ENCODE measurements around the gene TTC36. TPM values are rescaled to one million over a fixed set of nuclear protein-coding genes. Genes with fewer than 3 reads are reported as not detected.

Gene TTC36
- total and polyA plus RNA-seq, 9 of the 15 experiments (the other 6 are each of a cell fraction or from before 2014, with no cell fraction given) = 0.22 to 0.23 TPM; not detected in 7

GRCh38 chr11:118572981-118573550, 45.8 kb downstream of the TTC36 start (continued):
- TF ChIP-seq C11orf30 (IDR thresholded peaks at IDR 0.05; ENCODE audit: low read depth) = peak; percentile 96
- TF ChIP-seq RNF2 (IDR thresholded peaks at IDR 0.05) = peak; percentile 25; the same call in 1 of the 2 replicates
- TF ChIP-seq NCOA6 (IDR thresholded peaks at IDR 0.05) = no peak
- TF ChIP-seq PML (IDR thresholded peaks at IDR 0.05; ENCODE audit: low read length) = peak; percentile 83
- no peak for TF ChIP-seq ZBTB43 (CRISPR knock-in tag; IDR thresholded peaks at IDR 0.05)
- no peak for TF ChIP-seq REST (IDR thresholded peaks at IDR 0.05; ENCODE audit: borderline replicate concordance)
- TF ChIP-seq REST (CRISPR knock-in tag; IDR thresholded peaks at IDR 0.05; ENCODE audit: low read depth) = no peak
- peak; percentile 63; the same call in 1 of the 2 replicates for TF ChIP-seq PYGO2 (tag; IDR thresholded peaks at IDR 0.05)
- TF ChIP-seq FOXP4 (CRISPR knock-in tag; IDR thresholded peaks at IDR 0.05; ENCODE audit: borderline replicate concordance) = no peak
- no peak for TF ChIP-seq ZNF174 (CRISPR knock-in tag; IDR thresholded peaks at IDR 0.05)
- 0 out of 4 replicates have a peak, but pooled peaks of 1 of the 2 experiments have one; percentile 33 for TF ChIP-seq CSDE1 (IDR thresholded peaks at IDR 0.05)
- TF ChIP-seq CBX3 (IDR thresholded peaks at IDR 0.05; ENCODE audit: borderline replicate concordance in 1 of 2, low read length in 2 of 2) = peak in 1 of 2 experiments; percentile 80; a peak in 1 of 3 replicates
- TF ChIP-seq PBX2 (CRISPR knock-in tag; IDR thresholded peaks at IDR 0.05; ENCODE audit: low read depth) = no peak
- TF ChIP-seq PBX2 (tag; conservative IDR thresholded peaks at IDR 0.05; ENCODE audit: low read depth) = peak; percentile 78
- peak; percentile 39 for TF ChIP-seq CXXC5 (CRISPR knock-in tag; IDR thresholded peaks at IDR 0.05)
